ENCODE data around the gene C16orf92. TPM values are rescaled to one million over a fixed set of nuclear protein-coding genes. Genes with fewer than 3 reads are reported as not detected.

The C16orf92 gene, protein sequence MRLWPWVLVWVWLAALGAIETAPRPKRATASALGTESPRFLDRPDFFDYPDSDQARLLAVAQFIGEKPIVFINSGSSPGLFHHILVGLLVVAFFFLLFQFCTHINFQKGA
- total RNA-seq, result not detected
- long read RNA-seq, result 0 reads

DNA sequence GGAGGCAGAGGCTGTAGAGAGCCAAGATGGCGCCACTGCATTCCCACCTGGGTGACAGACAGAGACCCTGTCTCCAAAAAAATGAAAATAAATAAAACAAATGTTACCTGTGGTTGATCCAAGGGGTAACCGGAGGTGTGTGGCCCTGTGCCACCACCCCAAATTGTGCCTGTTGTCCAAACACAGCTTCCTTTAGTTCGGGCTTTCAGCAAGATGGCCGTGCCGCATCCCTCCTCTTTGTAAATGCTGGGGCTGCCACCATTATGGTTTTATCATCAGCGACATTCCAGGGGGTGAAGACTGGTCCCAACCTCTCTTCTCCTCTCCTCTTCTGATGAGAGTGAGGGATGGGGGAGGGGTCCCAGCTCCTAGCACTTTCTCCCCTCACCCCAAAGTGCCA is at the start of gene C16orf92:
C16orf92 (plus strand) TSS at position 312 of the 400 bp plus-strand sequence. CDS start 143 bp downstream, outside the sequence.
- intact Hi-C loops (cut with micrococcal nuclease), result no loop called here
- DNase-seq, result no peak
- no peak for ATAC-seq

DNA sequence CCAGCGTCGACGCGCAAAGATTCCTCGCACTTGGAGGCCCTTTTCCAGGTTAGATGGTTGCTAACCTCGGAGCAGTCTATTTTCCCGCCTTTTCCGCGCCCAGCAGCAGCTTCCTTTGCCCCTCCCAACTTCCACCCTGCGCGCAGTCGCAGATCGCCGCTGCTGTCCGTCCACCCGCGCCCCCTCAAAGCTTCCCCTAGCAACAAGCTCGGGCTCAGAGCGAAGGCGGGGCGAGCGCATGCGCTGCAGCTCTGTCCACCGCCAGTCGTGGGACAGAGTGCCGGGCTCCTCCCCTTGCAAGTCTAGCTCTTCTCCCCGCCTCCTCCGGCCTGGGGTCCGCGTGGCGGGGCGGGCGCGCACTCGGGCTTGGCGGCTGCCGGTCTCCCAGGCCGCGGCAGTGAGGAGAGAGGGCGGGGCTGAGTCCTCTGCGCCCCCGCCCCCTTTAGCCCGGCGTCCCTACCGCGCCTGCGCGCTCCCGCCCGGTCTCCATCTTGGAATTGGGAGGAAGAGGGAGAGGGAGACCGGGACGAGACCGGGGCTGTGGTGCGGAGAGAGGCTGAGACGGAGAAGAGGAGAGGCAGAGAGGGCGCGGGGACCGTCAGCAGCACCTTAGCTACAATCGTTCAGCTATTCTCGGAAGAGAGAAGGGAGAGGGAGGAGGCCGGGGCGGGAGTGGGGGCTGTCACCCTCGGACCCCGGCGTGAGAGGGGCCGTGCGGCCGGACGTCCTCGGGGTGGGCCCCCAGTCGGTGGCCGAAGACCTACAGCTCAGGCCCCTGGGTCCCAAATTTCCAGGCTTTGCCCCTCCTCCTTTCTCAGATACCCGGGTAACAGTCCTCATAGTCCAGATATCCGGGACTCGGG is 49.4 kb upstream of the C16orf92 start, which contains the start of gene TAOK2:
TAOK2 (plus strand) TSS at position 485 of the 863 bp plus-strand sequence. CDS start 3,905 bp downstream, outside the sequence.
- ATAC-seq, result peak; percentile 98
- DNase-seq, result peak; percentile 99
- intact Hi-C loops (cut with micrococcal nuclease), result no loop called here

GRCh38 chr16:29974291-29975133 is 48.5 kb upstream of the C16orf92 start:
- intact Hi-C loops (cut with micrococcal nuclease), result no loop called here
- ATAC-seq (peak; percentile 5), DNase-seq (peak; percentile 46)

DNA sequence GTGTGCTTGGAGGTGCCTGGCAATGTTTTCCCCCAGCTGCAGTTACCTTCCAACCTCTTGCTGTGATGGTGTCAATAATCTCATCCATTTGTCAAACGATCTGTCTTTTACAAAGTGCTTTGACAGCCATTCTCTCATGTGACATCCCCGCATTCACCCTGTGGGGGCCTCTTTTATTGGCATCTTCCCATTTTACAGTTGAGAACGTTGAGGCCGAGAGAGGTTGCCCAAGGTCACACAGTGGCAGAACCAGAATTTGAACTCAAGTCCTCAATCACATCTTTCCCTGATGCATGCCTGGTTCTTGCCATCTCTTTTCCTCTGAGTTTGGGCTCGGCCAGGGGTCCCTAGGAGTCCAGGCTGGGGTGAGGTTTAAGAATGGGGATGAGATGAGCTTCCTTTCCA is 47.9 kb upstream of the C16orf92 start:
- ATAC-seq (no peak), DNase-seq (no peak)
- intact Hi-C loops (cut with micrococcal nuclease), result no loop called here

DNA sequence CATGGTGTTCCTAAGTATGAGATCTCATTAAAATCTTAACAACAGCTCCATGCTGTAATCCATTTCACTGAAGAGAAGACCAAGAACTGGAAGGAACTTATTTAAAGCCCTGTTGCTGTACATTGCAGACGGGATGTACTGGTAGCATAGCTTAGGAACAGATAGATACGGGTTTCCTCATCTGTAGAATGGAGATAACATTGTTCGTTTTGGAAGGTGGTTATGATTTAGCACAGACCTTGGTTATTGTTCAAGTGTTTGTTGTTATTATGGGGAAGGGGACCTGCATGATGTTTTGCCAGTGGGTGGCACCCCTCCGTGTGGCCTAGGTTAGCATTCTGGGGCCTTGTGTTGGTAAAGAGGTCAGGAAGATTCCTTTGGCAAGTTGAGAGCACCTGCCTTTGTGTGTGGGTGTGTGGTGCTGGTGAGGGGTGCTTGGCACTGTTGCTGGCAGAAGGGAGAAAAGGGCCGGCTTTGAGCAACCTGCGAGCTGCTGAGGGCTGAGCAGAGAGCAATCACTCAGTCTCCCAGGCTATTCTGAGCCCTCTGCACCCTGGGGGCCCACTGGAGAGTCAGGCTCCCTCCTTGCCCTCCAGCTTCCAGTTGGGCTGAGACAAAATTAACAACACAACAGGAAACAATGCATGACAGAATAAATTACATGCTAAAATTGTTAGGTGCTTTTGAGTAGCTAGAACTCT is 47.0 kb upstream of the C16orf92 start:
- intact Hi-C loops (cut with micrococcal nuclease), result no loop called here
- DNase-seq, result no peak
- no peak for ATAC-seq

DNA sequence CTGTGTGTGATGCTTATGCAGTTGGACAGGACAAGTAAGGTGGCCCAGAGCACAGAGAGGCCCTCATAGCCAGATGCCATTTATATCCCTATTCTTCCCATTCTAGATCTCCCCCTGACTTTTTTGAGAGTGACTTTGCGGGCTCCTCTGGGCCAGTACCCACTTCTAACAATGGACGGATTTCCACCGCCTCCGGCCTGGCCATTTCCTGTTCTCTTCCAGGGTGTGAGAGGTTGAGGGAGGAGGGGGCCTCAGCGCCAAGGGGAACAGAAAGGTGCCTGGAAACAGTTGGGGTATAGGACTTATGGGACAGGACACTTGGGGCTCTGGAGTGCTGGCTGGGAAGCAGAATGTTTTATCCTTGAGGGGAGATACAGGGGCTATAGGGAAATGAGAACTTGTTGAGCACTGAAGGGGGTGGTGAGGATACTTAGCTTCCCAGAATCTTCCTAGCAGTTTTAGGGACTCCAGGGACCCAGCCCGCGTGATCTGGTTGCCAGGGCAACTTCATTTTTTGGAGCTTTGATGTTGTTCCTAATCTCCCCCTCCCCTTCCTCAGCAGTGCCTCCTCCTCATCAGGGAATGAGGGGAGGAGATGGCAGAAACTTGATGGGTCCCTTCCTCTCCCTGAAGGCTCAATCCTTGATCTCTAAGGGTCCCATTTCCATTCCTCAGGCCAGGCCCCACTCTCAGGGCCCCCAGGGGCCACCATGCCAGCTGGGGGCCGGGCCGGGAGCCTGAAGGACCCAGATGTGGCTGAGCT is 45.8 kb upstream of the C16orf92 start:
- ATAC-seq (no peak), DNase-seq (no peak)
- intact Hi-C loops (cut with micrococcal nuclease), result no loop called here

- intact Hi-C loops (cut with micrococcal nuclease), result no loop called here
- DNase-seq (no peak), ATAC-seq (no peak)
These were observed 44.9 kb upstream of the C16orf92 start for GRCh38 chr16:29978081-29978480.

- ATAC-seq (no peak), DNase-seq (no peak)
- intact Hi-C loops (cut with micrococcal nuclease), result no loop called here
These were observed 44.3 kb upstream of the C16orf92 start for GRCh38 chr16:29978564-29979270.

DNA sequence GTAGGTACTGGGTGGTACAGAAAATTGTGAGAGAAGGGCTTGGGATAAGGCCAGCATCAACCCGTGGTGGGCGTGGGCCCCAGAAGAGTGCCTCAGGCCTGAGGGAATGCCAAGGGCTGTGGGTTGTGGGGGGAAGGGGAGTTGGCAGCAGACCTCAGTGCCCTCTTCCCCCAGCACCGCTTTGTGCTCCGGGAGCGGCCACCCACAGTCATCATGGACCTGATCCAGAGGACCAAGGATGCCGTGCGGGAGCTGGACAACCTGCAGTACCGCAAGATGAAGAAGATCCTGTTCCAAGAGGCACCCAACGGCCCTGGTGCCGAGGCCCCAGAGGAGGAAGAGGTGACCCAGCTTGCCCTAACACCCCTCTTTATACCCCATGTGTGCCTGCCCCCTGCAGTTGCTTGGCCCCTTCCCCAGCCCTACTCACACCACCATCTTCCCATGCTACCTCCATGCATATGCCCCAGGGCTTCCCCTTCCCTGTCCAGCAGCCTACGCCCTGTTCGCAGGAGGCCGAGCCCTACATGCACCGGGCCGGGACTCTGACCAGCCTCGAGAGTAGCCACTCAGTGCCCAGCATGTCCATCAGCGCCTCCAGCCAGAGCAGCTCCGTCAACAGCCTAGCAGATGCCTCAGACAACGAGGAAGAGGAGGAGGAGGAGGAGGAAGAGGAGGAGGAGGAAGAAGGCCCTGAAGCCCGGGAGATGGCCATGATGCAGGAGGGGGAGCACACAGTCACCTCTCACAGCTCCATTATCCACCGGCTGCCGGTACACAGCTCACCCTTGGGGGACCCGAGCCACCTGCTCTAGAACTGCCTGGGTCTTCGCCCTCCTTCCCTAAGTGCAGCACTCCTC is 40.2 kb upstream of the C16orf92 start:
- DNase-seq (no peak), ATAC-seq (no peak)
- intact Hi-C loops (cut with micrococcal nuclease), result no loop called here

GRCh38 chr16:29983420-29984136 is 39.4 kb upstream of the C16orf92 start:
- intact Hi-C loops (cut with micrococcal nuclease), result no loop called here
- DNase-seq (no peak), ATAC-seq (no peak)

GRCh38 chr16:29984137-29984763 is 38.7 kb upstream of the C16orf92 start:
- intact Hi-C loops (cut with micrococcal nuclease), result no loop called here
- DNase-seq, result no peak
- no peak for ATAC-seq

GRCh38 chr16:29984764-29985147 is 38.2 kb upstream of the C16orf92 start:
- intact Hi-C loops (cut with micrococcal nuclease), result no loop called here

DNA sequence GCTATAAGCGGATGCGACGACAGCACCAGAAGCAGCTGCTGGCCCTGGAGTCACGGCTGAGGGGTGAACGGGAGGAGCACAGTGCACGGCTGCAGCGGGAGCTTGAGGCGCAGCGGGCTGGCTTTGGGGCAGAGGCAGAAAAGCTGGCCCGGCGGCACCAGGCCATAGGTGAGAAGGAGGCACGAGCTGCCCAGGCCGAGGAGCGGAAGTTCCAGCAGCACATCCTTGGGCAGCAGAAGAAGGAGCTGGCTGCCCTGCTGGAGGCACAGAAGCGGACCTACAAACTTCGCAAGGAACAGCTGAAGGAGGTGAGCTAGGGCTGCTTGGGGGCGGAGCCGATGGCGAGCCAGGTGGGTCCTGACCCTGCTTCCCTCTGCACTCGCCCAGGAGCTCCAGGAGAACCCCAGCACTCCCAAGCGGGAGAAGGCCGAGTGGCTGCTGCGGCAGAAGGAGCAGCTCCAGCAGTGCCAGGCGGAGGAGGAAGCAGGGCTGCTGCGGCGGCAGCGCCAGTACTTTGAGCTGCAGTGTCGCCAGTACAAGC is 37.7 kb upstream of the C16orf92 start:
- DNase-seq, result no peak
- intact Hi-C loops (cut with micrococcal nuclease), result no loop called here
- ATAC-seq, result no peak

More at GRCh38 chr16:29984764-29985147, 38.2 kb upstream of the C16orf92 start:
- ATAC-seq (no peak), DNase-seq (no peak)

GRCh38 chr16:29986231-29986630 is 36.8 kb upstream of the C16orf92 start:
- intact Hi-C loops (cut with micrococcal nuclease), result no loop called here
- ATAC-seq, result no peak
- DNase-seq, result no peak

DNA sequence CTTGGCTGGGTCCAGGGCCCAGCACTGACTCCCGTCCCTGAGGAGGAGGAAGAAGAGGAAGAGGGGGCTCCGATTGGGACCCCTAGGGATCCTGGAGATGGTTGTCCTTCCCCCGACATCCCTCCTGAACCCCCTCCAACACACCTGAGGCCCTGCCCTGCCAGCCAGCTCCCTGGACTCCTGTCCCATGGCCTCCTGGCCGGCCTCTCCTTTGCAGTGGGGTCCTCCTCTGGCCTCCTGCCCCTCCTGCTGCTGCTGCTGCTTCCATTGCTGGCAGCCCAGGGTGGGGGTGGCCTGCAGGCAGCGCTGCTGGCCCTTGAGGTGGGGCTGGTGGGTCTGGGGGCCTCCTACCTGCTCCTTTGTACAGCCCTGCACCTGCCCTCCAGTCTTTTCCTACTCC is 36.1 kb upstream of the C16orf92 start:
- ATAC-seq, result no peak
- intact Hi-C loops (cut with micrococcal nuclease), result no loop called here
- DNase-seq, result no peak

All from left ventricle myocardium superior (tissue), 1 donor.